Stimulated activated CD8-positive, alpha-beta memory T cell treated with anti-CD3 and anti-CD28 coated beads, Interleukin-15, amount 100 ng/mL, for 24 hours (primary cell): ENCODE measurements around the gene GATA5.
"Not testable (repeated sequence)": the region's sequence is repeated elsewhere in the genome, so short reads cannot be mapped to it uniquely, and the experiment has no call there.

Experiments
- DNase-seq: peaks from one replicate; pipeline ENCODE4 v3.0.0-alpha.2; 2020; ENCODE audit warnings: low read depth

The GATA5 gene

DNA sequence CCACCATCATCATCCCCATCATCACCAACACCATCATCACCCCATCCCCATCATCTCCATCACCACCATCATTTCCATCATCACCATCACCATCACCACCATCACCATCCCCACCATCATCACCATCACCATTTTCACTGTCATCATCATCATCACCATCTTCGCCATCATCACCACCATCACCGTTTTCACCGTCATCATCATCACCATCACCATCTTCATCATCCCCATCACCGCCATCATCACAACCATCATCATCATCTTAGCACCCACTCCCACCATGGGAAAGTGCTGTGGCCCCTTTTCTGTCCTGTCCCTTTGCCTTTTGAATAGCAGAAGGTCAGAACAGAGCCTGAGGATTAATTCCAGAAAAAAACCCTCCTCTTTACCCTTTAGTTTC, 28.5 kb upstream of the GATA5 start:
- no peak for DNase-seq

DNA sequence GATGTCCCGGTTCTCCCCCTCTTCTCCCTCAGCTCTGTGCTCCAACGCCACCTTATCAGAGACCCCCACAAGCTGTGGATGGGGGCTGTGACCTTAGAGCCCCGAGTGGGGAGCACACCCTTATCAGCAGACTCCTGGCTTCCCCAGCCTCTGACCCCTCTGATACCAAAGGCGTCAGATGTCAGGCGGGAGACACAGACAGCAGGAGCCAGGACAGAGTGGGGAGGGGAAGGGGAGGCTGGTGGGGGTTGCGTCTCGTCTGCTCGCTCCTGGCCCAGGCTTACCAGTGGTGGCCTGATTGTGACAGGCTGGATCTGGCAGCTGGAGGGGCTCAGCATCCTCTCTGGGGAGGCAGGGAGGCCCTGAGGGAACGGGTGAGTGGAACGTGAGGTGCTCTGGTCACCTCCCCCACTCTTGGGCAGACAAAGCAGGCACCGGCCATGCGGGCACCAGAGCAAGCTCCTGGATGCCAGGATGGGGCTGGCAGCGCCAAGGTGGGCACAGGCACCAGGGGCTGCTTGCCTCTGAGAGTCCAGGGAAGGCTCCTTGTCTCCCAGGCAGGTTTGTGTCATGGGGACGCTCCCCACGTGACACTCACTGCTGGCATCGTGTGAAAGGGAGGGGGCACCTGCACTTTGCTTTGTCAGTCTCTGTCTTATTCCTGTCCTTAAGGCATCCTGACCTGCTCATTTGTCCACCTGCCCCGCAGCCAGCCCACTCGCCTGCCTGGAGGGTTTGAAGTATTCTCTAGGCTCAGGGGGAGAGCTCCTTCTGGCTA, 27.8 kb upstream of the GATA5 start:
- DNase-seq = no peak

DNA sequence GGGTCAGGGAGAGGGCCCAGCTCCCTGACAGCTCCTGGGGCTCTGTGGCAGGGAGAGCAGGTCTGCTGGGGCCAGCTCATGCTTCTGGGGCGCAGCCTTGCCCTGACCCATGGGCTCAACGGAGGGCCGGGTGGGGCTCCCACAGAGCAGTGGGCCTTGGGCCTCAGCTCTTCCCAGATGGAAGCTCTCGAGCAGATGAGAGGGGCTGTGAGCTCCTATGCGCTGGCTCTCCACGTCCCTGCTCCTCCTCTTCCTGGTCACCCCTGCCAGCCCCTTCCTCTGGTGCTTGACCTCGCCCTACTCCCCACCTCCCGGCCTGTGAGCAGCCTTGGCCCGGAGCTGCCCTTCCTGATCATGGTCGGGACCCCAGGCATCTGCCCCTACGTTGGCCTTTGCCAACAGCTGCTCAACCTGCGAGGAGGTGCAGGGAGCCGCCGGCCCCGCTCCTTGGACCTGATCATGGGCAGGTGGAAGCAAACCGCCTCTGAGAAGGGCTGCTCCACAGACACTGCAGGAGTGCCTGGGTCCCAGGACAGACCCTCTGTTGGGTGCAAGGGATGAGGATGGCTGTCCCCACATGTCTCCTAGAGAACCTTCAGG, 26.8 kb upstream of the GATA5 start:
- no peak for DNase-seq

DNA sequence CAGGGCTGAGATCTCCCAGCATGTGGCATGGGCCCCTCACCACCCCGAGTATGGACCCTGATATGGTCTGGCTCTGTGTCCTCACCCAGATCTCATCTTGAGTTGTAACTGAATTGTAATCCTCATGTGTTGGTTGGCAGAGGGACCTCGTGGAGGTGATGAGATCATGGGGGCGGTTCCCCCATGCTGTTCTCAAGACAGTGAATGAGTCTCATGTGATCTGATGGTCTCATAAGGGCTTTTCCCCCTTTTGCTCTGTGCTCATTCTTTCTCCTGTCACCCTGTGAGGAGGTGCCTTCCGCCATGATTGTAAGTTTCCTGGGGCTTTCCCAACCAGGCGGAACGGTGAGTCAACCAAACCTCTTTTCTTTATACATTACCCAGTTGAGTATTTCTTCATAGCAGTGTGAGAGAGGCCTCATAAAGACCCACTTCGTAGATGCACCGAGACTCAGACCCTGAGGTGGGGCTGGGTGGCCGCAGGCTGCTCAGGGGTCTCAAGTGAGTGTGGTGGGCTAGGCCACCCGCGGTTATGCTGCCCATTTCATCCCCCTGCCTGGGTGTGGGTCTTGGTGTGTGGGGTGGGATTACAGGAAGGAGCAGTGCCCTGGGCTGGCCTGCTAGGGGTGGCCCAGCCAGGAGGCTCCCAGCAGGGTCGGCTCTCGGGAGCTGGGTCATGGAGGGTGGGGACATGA, 26.2 kb upstream of the GATA5 start:
- peak; percentile 21 for DNase-seq

DNA sequence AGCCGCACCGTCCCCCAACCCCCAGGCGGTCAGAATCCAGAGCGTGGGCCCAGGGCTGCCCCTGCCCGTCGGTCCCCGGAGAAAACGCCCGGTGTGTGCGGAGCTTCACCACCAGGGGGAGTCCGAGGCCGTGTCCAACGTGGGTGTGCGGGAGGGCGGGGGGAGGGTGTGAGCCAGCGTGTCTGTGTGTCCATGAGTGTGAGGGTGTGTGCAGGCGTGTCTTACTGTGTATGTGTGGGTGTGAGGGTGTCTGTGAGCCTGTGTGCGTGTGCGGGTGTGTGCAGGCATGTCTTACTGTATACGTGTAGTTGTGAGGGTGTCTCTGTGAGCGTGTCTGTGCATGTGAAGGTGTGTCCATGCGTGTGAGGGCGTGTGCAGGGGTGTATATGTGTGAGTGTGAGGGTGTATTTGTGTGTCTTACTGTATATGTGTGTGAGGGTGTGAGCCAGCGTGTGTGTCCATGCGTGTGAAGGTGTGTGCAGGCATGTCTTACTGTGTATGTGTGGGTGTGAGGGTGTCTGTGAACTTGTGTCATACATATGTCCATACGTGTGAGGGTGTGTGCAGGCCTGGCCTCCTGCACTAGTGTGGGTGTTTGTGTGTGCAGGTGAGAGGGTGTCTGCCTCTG, 24.6 kb upstream of the GATA5 start:
- peak; percentile 70 for DNase-seq

DNA sequence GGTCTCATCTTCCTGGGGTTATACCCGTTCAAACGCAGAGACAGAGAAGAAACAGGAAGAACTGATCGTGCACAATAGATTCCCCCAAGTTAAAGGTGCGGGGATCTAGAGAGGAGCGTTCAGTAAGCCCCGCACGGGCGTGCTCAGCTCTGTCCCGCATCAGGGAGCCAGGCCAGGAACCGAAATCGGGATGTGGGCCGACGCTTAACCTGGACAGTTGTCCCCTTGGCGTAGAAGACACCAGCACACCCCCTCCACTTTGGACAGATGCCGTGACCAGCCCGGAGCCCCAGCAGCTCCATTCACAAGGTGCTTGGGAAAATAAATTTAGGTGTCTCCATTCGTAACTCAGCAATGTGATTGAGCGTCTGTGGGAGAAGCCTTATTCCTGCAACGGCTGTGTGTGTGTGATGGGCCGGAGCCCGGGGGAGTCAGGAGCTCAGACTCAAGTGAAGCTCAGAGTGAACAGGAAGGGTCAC, 24.0 kb upstream of the GATA5 start:
- DNase-seq = no peak

DNA sequence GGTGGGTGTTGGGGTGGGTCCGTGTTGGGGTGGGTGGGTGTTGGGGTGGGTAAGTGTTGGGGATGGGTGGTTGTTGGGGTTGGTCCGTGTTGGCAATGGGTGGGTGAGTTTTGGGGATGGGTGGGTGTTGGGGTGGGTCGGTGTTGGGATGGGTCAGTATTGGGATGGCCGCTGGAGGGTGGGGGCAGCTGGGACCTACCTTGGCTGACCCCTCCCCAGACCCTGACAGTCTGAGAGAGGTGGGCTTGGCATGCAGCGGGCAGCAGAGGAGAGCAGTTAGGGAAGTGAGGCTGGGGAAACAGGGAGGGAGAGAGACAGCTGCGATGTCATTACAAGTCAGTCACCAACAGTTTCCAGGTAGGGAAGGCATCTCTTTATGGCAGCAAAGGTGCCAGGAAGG, 23.1 kb upstream of the GATA5 start:
- no peak for DNase-seq

DNA sequence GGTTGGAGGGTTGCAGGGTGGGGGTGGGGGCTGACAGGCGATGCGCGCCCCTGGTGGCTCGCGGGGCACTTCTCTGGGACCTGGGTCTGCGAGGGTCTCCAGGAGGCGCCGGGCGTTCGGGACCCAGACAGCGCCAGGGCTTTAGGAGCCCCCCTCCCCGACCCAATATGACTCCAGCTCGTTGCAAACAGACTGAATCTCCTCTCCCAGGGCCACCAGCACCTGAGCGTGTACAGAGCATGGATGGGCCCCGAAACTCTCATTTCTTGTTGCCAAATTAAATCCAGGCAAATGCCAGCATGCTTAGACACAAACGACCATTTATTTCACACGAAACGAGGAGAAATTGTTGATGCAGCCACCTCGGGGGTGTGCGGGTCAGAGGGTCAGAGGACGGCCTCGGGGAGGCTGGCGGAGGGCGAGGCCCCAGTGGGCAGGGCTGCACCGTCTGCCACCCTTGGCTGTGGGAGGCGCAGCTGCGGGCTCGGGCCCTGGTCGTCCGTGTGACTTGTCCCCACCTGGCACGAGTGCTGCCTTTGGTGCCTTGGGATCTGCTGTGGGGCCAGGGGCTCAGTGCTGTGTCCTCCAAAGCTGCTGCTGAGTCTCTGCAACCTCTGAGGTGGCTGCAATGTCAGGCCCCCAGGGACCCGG, 20.9 kb upstream of the GATA5 start:
- no peak for DNase-seq

DNA sequence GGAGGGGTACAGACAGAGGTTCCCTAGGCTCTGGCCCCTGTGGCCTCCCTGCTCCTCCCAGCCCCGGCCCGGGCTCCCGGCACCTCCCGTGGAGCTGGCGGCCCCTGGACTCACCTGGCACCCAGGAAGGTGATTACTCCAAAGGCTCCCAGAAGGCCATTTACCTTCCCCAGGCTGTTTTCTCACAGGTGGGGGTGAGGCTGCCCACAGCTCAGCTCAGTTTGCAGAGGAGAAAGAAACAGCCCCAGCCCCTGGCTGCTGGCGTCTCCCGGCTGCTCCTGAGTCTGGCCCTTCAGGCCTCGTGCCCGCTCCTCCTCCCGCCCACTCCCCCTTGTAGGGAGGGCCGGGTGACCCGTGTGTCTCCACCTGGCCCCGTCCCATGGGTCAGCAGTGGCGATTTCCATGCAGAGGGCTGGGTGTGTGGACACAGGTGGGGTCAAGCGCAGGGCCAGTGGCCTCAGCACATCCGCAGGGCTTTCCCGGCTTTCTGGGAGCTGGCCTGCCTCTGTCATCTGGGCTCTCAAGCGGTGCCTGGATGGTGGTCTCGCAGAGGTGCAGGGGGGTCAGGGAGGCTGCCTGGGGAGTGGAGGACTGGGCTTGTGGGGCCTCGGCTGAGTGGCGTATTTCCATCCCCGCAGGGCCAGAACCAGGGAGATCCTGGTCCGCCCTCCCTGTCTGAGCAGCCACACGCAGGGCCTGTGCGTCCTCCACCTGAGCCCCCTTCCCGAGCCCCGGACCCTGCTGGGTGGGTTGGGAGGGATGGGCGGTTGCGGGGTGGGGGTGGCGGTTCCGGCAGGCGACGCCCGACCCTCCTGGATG, 20.2 kb upstream of the GATA5 start:
- DNase-seq = no peak

DNA sequence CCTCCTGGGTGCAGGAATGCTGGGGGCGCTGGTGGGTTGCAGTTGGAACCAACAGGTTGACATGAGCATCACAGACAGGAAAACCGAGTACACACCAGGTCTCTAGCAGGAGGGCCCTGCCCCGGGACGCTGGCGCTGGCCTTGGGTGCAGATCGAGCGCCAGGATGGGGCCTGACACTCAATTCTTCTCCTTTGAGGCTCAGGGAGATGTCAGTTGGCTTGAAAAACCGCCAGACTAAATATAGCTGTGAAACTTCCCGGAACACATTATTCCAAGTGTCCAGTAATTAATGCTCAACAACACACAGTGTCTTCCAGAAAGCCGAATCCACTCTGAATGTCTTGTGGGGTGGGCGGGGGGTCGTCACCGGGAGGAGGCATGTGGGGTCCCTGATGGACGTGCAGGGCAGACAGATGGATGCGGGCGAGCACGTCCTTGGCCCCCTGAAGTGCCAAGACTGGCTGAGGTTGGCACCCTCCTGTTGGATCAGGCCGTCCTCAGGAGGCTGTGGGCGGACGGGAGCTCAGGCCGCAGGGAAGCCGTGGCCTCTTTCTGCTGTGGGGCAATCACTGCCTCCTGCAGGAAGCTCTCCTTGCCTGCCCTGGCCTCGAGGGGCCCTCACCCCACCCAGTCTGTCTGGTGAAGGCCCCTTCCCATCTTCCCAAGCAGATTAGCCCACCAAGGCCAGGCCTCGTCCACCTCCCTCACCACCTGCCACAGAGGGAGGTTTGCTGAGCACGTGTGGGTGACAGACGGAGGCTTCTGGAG, 19.4 kb upstream of the GATA5 start:
- no peak for DNase-seq

DNA sequence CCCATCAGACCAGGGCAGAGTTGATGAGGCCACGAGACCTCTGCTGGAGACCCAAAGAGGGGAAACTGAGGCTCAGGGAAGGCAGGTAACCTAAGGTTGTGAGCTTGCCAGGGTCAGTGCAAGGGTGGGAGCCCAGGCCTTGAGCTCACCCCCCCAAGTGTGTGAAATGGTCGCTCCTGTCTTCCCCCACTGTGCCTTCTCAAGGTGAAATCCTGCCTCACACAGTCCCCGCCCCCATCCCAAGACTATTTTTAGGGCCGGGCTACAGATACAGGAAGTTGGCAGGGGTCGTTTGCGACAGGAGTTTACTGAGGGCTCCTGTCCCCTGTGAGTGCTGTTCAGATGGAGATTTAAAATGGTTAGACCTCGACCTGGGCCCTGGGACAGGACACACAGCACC, 18.7 kb upstream of the GATA5 start:
- no peak for DNase-seq

DNA sequence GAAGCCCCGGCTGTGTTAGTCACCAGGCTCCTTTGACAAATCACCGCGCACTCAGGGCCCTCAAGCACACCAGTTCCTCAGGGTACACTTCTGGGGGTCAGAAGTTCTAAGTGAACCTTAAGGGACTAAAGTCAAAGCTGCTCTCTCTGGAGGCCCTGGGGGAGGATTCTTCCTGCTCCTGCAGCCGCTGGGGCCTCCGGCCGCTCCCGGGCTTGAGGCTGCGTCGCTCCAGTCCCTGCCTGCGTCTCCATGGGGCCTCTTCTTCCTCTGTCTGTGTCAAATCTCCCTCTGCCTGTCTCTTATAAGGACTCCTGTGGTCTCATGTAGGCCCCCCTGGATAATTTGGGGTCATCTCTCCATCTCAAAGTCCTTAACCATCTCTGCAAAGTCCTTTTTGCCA, 18.1 kb upstream of the GATA5 start:
- DNase-seq = no peak

DNA sequence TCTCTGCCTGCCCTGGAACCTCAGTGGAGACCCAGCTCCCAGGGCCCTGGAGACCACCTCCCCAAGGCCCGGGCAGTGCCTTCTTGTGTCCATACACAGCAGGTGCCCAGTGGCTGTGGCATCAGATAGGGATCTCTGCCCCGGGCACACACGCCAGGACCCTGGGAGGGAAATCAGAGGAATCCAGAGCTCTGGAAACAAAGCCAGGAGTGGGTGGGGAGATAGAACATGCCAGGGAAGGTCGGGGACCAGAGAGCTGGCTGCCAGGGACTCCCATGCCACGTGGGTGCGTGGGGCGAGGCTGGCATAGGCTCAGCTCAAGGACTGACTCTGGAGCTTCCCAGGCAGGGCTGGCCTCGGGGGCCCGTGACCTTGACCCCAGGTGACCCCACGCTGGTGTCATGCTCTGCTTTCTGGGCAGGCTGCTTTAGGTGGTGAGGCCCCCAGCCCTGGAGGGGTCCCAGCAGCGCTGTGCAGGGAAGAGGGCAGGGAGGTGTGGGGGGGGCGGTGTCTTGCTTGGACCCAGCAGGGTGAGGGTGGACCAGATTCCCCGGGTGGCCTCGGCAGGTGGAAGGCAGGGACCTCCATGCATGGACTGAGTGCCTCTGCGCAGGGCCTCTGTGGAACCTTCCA, 17.6 kb upstream of the GATA5 start:
- DNase-seq = no peak

DNA sequence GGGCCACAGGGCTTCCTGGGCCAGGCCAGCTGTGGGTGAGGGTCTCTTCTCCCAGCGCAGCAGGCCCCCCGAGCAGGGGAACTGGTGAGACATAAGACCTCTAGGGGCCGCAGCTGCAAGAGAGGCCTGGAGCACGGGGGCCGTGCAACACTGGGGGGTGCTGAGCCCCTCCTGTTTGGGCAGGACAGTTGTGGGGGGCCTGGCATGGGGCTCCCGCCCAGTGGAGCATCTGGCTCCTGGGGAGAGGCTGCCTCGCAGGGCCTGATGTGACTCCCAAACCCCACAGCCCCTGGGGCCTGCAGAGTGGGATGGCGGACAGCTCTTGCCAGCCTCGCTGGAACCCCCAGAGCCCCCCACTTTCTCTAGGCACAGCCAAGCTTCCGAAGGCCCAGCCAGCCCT, 16.9 kb upstream of the GATA5 start:
- DNase-seq = no peak

DNA sequence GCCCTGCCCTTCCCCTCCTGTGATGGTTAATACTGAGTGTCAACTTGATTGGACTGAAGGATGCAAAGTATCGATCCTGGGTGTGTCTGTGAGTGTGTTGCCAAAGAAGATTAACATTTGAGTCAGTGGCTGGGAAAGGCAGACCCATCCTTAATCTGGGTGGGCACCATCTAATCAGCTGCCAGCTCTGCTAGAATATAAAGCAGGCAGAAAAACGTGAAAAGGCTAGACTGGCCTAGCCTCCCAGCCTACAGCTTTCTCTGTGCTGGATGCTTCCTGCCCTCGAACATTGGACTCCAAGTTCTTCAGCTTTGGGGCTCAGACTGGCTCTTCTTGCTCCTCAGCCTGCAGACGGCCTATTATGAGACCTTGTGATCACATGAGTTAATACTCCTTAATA, 15.0 kb upstream of the GATA5 start:
- DNase-seq = not testable (repeated sequence)

DNA sequence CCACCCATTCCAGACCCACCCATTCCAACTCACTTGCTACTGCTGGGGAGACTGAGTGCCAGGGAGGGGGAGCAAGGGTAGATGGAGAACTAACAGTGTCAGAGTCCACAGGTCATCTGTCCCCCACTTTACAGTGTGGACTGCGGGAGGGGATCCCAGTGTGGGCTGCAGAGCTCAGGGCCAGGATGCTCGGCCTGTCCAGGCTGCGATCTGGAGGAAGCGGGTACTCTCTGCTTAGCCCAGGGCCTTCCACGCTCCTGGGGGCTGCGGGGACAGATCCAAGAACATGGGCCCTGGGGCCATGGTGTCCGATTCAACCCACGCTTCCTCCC, 14.1 kb upstream of the GATA5 start:
- DNase-seq = no peak

DNA sequence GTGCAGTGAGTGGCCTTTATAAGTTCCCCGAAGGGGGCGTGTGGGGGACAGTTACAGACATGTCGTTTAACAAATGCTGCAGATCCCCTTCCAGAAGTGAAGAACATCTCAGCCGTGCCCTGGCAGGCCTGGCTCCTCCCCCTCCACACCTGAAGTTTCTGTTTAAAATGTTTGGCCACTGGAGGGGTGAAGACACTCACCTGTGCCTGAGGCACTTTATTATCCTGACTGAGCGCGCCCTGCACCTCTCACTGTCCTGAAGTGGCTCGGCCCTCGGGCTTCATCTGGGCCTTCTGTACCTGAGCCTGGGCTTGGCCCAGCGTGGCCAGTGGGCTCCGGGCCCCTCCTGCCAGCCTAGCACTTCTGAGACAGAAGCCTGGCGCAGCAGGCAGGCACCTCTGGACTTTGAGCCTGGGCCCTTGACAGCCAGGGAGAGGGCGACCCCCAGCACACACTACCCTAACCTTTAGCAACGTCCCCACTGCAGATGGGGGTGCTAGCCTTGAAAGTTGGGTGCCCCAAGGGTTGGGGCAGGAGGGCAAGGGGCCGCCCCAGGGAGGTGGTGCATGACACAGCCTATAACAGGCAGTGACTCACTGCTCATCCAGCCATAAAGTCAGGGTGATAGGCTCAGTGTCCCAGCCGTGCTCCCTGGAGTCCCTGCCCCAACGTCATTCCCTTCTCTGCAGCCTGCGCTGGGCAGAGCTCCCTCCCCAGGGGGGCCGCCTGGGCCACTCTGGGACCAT, 13.6 kb upstream of the GATA5 start:
- DNase-seq = no peak

DNA sequence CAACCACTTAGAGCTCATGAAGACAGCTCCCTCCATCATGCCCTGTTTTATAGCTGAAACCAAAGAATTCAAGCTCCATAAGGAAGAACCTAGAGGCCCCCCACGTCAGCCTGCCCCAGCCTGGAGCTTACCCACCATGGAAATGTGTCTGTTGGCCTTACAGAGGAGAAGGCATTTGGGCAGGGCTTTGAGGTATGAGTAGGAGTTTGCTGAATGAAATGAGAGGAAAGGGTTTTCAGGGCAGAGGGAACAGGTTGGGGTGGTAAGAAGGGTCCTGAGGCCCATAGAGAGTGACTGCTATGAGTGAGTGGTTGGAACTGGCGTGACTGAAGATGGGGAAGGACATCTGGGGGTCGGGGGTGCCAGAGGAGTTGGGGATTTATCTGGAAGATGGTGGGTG, 12.7 kb upstream of the GATA5 start:
- DNase-seq = no peak

DNA sequence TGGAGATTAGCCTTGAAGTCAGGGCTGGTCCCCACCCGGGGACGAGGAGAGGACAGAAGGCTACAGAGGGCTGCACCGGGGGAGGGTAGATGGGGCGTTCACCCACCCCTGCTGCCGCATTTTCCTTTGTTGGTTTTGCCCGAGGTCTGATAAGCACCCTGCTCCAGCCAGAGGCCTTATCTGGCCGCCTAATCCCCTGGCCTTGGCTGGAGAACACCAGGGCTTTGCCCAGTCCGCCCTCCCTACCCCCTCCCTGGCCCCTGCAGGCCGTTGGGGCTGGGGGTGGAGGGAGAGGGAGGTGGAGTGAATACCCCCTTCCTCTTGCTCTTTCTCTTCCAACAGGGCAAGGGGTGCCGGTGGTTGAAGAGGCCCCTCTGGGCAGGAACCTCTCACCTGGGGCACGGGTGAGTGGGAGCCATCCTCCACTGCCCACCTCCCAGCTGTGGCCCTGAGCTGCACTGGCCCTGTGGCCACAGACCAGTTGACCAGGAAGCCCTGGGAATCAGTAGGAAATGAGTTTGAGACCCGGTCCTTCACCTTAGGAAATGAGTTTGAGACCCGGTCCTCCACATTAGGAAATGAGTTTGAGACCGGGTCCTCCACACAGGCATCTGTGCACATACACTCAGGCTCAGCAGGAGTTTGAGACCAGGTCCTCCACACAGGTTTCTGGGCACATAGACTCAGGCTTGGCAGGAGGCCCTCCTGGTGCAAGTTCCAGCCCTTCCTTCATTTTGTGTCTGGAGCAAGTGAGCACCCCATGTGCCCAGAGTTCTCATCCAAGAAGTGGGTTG, 12.0 kb upstream of the GATA5 start:
- no peak for DNase-seq
